OCI-LY7 (cell line): ENCODE results near the gene IQCH. TPM values are rescaled to one million over a fixed set of nuclear protein-coding genes. Genes with fewer than 3 reads are reported as not detected.

ENCODE experiments used
- BruUV-seq: library from RNA; stranded (reverse); fragments of 400-500 nt; replicated peaks from 2 replicates; lab custom pipeline; 2021; lab: Mats Ljungman, UMichigan
- CTCF ChIA-PET: fragments of 300-600 bp; sonication (Branson Sonifier 250); formaldehyde crosslinking; loops from one replicate; lab custom pipeline; 2022; ENCODE audit warnings: antibody characterized with exemption; ENCODE audit not compliant: unreplicated experiment; lab: Charles Lee
- POLR2A ChIA-PET: fragments of 300-600 bp; sonication (Branson Sonifier 250); formaldehyde crosslinking; loops from one replicate; lab custom pipeline; 2022; ENCODE audit warnings: antibody characterized with exemption; lab: Charles Lee
- DNase-seq: peaks from one replicate; pipeline ENCODE4 v3.0.0-alpha.2; 2015; ENCODE audit warnings: low spot score
- H2AFZ ChIP-seq: fragments of 200-600 bp; sonication (generic), shearing (Covaris generic); 2 replicates; pipeline ENCODE4 v1.6.1; 2014; ENCODE audit warnings: mild to moderate bottlenecking, antibody characterized with exemption, low read length, moderate library complexity
- H3K27ac ChIP-seq: fragments of 200-600 bp; sonication (generic); 2 replicates; pipeline ENCODE4 v1.5.1; 2014; ENCODE audit warnings: mixed run types, low read depth, mild to moderate bottlenecking, moderate library complexity, low read length, inconsistent platforms; ENCODE audit not compliant: poor library complexity, severe bottlenecking
- H3K36me3 ChIP-seq: fragments of 200-600 bp; sonication (generic); 2 replicates; pipeline ENCODE4 v1.6.1; 2014; ENCODE audit warnings: mild to moderate bottlenecking, antibody characterized with exemption, low read length, moderate library complexity, mixed read lengths; ENCODE audit not compliant: insufficient read depth
- H3K4me1 ChIP-seq: fragments of 200-600 bp; sonication (generic); 2 replicates; pipeline ENCODE4 v1.5.1; 2014; ENCODE audit warnings: mild to moderate bottlenecking, low read length; ENCODE audit not compliant: insufficient read depth, poor library complexity, severe bottlenecking
- H3K4me2 ChIP-seq: fragments of 200-600 bp; sonication (generic); 2 replicates; pipeline ENCODE4 v1.6.1; 2014; ENCODE audit warnings: mild to moderate bottlenecking, low read length
- H3K4me3 ChIP-seq: fragments of 200-600 bp; sonication (generic); 2 replicates; pipeline ENCODE4 v1.5.1; 2014; ENCODE audit warnings: mild to moderate bottlenecking, low read depth, low read length; ENCODE audit not compliant: poor library complexity, severe bottlenecking
- H3K79me2 ChIP-seq: fragments of 200-600 bp; sonication (generic); 2 replicates; pipeline ENCODE4 v1.6.1; 2016; ENCODE audit warnings: low read depth, mild to moderate bottlenecking, low read length, moderate library complexity, mixed read lengths; ENCODE audit not compliant: insufficient read depth
- H3K9me2 ChIP-seq: fragments of 200-600 bp; sonication (generic); 2 replicates; pipeline ENCODE4 v1.6.1; 2016; ENCODE audit warnings: mild to moderate bottlenecking, low read length, mixed read lengths; ENCODE audit not compliant: insufficient read depth
- H3K9me3 ChIP-seq: fragments of 200-600 bp; sonication (generic); 2 replicates; pipeline ENCODE4 v1.6.1; 2014; ENCODE audit warnings: mild to moderate bottlenecking, mixed run types, low read length, mixed read lengths
- H4K20me1 ChIP-seq: fragments of 200-600 bp; sonication (generic); 2 replicates; pipeline ENCODE4 v1.6.1; 2014; ENCODE audit warnings: mild to moderate bottlenecking, antibody characterized with exemption, low read length, moderate library complexity, mixed read lengths; ENCODE audit not compliant: insufficient read depth
- EZH2phosphoT487 ChIP-seq: fragments of 200-600 bp; sonication (generic); IDR thresholded peaks from 2 replicates; pipeline ENCODE4 v1.6.1; 2018; ENCODE audit warnings: low read depth, borderline replicate concordance, mild to moderate bottlenecking, mixed run types, antibody characterized with exemption, low read length, moderate library complexity, mixed read lengths
- intact Hi-C: fragments of 100-400 bp; cut with micrococcal nuclease; formaldehyde crosslinking; loops from one replicate; pipeline ENCODE4 v1.10.0; 2022; ENCODE audit not compliant: unreplicated experiment
- total RNA-seq, 2 experiments: library from RNA; depleted of rRNA in 1 of 2; stranded (reverse); fragments of >200 nt in 1 of 2; shearing (Covaris generic) in 1 of 2; gene quantifications; 2 replicates each; pipeline ENCODE4 v1.2.3, GENCODE V29; 2014 to 2022
- TF ChIP-seq, protein P1 (sequence below): fragments of 200-600 bp; sonication (generic); conservative IDR thresholded peaks from 2 replicates; pipeline ENCODE4 v1.5.1; 2014; ENCODE audit warnings: mild to moderate bottlenecking, antibody characterized with exemption, low read length, moderate library complexity, mixed read lengths

The IQCH gene
- total RNA-seq, 2 experiments from 2014 or later: 3.9 to 5.8 TPM

DNA sequence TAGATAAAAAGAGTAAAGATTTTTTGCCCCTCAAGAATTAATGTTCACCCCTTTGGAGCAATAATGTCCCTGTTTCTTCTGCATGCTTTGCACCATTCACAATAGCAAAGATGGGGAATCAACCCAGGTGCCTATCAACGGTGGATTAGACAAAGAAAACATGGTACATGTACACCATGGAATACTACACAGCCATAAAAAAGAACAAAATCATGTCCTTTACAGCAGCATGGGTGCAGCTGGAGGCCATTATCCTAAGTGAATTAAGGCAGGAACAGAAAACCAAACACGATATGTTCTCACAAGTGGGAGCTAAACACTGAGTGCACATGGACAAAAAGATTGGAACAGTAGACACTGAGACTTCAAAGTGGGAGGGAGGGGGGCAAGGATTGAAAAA lies 35.3 kb upstream of the IQCH start:
- Histone ChIP-seq H4K20me1 (no peaks in the 10 kb centered on the region), H3K4me3 (no peak overlapping the region), H2AFZ (no peak overlapping the region), H3K4me2 (no peak overlapping the region), H3K9me2 (no peaks in the 10 kb centered on the region), H3K36me3 (peaks cover 39% of the 10 kb centered on the region), H3K79me2 (no peaks in the 10 kb centered on the region), H3K9me3 (no peaks in the 10 kb centered on the region), H3K27ac (no peak overlapping the region), H3K4me1 (no peaks in the 10 kb centered on the region)
- TF ChIP-seq, protein P1, sequence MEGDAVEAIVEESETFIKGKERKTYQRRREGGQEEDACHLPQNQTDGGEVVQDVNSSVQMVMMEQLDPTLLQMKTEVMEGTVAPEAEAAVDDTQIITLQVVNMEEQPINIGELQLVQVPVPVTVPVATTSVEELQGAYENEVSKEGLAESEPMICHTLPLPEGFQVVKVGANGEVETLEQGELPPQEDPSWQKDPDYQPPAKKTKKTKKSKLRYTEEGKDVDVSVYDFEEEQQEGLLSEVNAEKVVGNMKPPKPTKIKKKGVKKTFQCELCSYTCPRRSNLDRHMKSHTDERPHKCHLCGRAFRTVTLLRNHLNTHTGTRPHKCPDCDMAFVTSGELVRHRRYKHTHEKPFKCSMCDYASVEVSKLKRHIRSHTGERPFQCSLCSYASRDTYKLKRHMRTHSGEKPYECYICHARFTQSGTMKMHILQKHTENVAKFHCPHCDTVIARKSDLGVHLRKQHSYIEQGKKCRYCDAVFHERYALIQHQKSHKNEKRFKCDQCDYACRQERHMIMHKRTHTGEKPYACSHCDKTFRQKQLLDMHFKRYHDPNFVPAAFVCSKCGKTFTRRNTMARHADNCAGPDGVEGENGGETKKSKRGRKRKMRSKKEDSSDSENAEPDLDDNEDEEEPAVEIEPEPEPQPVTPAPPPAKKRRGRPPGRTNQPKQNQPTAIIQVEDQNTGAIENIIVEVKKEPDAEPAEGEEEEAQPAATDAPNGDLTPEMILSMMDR: no peak
- no peak for TF ChIP-seq EZH2phosphoT487
- no peak for DNase-seq
- CTCF ChIA-PET: no interaction called here
- BruUV-seq: no TSS peak
- intact Hi-C loops: no loop called here
- POLR2A ChIA-PET: no interaction called here

DNA sequence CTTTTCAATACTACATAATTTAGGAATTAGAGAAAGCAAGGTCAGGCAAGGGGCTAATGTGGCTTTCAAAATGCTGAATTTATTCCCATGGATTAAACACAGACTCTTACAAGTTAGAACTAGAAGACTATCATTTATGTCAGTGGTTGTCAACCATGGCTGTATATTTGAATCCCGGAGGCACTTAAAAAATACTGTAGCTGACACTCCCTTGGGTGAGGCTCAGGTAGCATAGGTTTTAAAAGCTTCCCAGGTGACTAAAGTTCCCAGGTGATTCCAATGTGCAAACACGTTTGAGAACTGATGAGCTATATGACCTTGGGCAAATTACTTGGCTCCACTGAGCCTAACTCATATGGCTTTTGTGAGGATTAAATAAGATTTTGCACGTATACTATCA lies 29.7 kb upstream of the IQCH start:
- TF ChIP-seq, protein P1: no peak
- no peak for TF ChIP-seq EZH2phosphoT487
- ChIA-PET CTCF (no interaction called here), POLR2A (interaction anchor here (0.9 kb wide), 1 partner anchor 16 kb away, joined by 3 read pairs; no protein-coding TSS in a partner anchor)
- H4K20me1 ChIP-seq: no peaks in the 10 kb centered on the region
- BruUV-seq: no TSS peak
- no peaks in the 10 kb centered on the region for H3K9me2 ChIP-seq
- no peaks in the 10 kb centered on the region for H3K9me3 ChIP-seq
- H3K4me3 ChIP-seq: no peak overlapping the region
- H3K4me2 ChIP-seq: no peak overlapping the region
- H3K4me1 ChIP-seq: peaks cover 21% of the 10 kb centered on the region
- no peak overlapping the region for H3K27ac ChIP-seq
- H3K36me3 ChIP-seq: peaks cover 49% of the 10 kb centered on the region
- intact Hi-C loops: no loop called here
- no peaks in the 10 kb centered on the region for H3K79me2 ChIP-seq
- DNase-seq: no peak
- H2AFZ ChIP-seq: no peak overlapping the region

DNA sequence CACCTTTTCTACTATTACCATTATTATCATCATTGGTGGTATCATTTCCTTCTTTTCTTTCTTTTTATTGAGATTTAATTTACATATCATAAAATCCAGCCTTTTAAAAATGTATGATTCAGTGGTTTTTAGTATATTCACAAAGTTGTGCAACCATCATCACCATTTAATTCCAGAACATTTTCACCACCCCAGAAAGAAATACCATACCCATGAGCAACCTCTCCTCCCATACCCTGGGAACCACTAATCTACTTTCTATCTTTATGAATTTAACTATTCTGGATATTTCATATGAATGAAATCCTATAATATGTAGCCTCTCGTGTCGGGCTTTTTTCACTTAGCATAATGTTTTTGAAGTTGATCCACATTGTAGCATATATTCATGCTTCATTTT lies 29.2 kb upstream of the IQCH start:
- POLR2A ChIA-PET: interaction anchor here (0.9 to 1.0 kb wide), 2 partner anchors 13 to 15 kb away, joined by 3 read pairs; no protein-coding TSS in a partner anchor
- Histone ChIP-seq H3K4me1 (peaks cover 21% of the 10 kb centered on the region), H2AFZ (no peak overlapping the region), H3K9me3 (no peaks in the 10 kb centered on the region), H3K36me3 (peaks cover 49% of the 10 kb centered on the region), H3K9me2 (no peaks in the 10 kb centered on the region), H4K20me1 (no peaks in the 10 kb centered on the region), H3K4me2 (no peak overlapping the region), H3K27ac (no peak overlapping the region), H3K4me3 (no peak overlapping the region), H3K79me2 (no peaks in the 10 kb centered on the region)
- no TSS peak for BruUV-seq
- no peak for DNase-seq
- CTCF ChIA-PET: no interaction called here
- TF ChIP-seq EZH2phosphoT487: no peak
- TF ChIP-seq, protein P1: no peak
- intact Hi-C loops: no loop called here
